Central memory CD8-positive, alpha-beta T cell (primary cell): ENCODE data around the gene HMCN2.

ENCODE experiments used
- ATAC-seq: fragments of 150-1000 bp; cut with Tn5 transposase; replicated peaks from 2 replicates; pipeline ENCODE4 v1.10.0; 2022; ENCODE audit warnings: mild to moderate bottlenecking, moderate FRiP score, moderate number of reproducible peaks; ENCODE audit not compliant: poor library complexity, severe bottlenecking; ENCODE audit errors: extremely low read depth
- DNase-seq, 2 donors: peaks; one replicate each; pipeline ENCODE4 v3.0.0; 2021; ENCODE audit warnings: low spot score in 2 of 2
- H3K27ac Mint-ChIP-seq: one replicate; pipeline ENCODE4 v1.8.0; 2022; ENCODE audit warnings: low read depth, mild to moderate bottlenecking, moderate library complexity, mixed read lengths
- H3K27me3 Mint-ChIP-seq: one replicate; pipeline ENCODE4 v1.8.0; 2022; ENCODE audit warnings: mixed read lengths
- H3K36me3 Mint-ChIP-seq: one replicate; pipeline ENCODE4 v1.8.0; 2022; ENCODE audit warnings: mild to moderate bottlenecking, moderate library complexity, mixed read lengths; ENCODE audit not compliant: insufficient read depth
- H3K4me1 Mint-ChIP-seq: one replicate; pipeline ENCODE4 v1.8.0; 2022; ENCODE audit warnings: mixed read lengths
- H3K4me3 Mint-ChIP-seq: one replicate; pipeline ENCODE4 v1.8.0; 2022; ENCODE audit warnings: mild to moderate bottlenecking, moderate library complexity, mixed read lengths
- H3K9me3 Mint-ChIP-seq: one replicate; pipeline ENCODE4 v1.8.0; 2022; ENCODE audit warnings: mixed read lengths

HMCN2 gene

GRCh38 chr9:130345897-130346385 lies 80.4 kb downstream of the HMCN2 start:
- no peaks in the 10 kb centered on the region for H3K4me1 Mint-ChIP-seq
- no peaks in the 10 kb centered on the region for H3K36me3 Mint-ChIP-seq
- no peaks in the 10 kb centered on the region for H3K9me3 Mint-ChIP-seq
- ATAC-seq (no peak), DNase-seq (no peak)
- no peak overlapping the region for H3K27ac Mint-ChIP-seq
- H3K4me3 Mint-ChIP-seq: no peak overlapping the region
- no peaks in the 10 kb centered on the region for H3K27me3 Mint-ChIP-seq

- DNase-seq (no peak), ATAC-seq (no peak)
- Mint-ChIP-seq H3K4me3 (no peak overlapping the region), H3K9me3 (no peaks in the 10 kb centered on the region), H3K4me1 (no peaks in the 10 kb centered on the region), H3K27me3 (no peaks in the 10 kb centered on the region), H3K27ac (no peak overlapping the region), H3K36me3 (no peaks in the 10 kb centered on the region)
These were observed 80.9 kb downstream of the HMCN2 start for GRCh38 chr9:130346431-130346830.

- H3K36me3 Mint-ChIP-seq: no peaks in the 10 kb centered on the region
- ATAC-seq (no peak), DNase-seq (no peak)
- H3K4me3 Mint-ChIP-seq: no peak overlapping the region
- H3K27me3 Mint-ChIP-seq: no peaks in the 10 kb centered on the region
- H3K9me3 Mint-ChIP-seq: no peaks in the 10 kb centered on the region
- H3K4me1 Mint-ChIP-seq: no peaks in the 10 kb centered on the region
- H3K27ac Mint-ChIP-seq: no peak overlapping the region
These were observed 81.5 kb downstream of the HMCN2 start for GRCh38 chr9:130347036-130347435.

GRCh38 chr9:130347931-130348330 lies 82.4 kb downstream of the HMCN2 start:
- Mint-ChIP-seq H3K27ac (no peak overlapping the region), H3K36me3 (no peaks in the 10 kb centered on the region), H3K27me3 (no peaks in the 10 kb centered on the region), H3K4me1 (no peaks in the 10 kb centered on the region), H3K4me3 (no peak overlapping the region), H3K9me3 (no peaks in the 10 kb centered on the region)
- DNase-seq (no peak), ATAC-seq (no peak)

GRCh38 chr9:130348341-130348740 lies 82.8 kb downstream of the HMCN2 start:
- DNase-seq (no peak), ATAC-seq (no peak)
- Mint-ChIP-seq H3K27me3 (no peaks in the 10 kb centered on the region), H3K27ac (no peak overlapping the region), H3K4me3 (no peak overlapping the region), H3K36me3 (no peaks in the 10 kb centered on the region), H3K9me3 (no peaks in the 10 kb centered on the region), H3K4me1 (no peaks in the 10 kb centered on the region)

- H3K4me1 Mint-ChIP-seq: no peaks in the 10 kb centered on the region
- H3K27ac Mint-ChIP-seq: no peak overlapping the region
- H3K4me3 Mint-ChIP-seq: no peak overlapping the region
- no peaks in the 10 kb centered on the region for H3K36me3 Mint-ChIP-seq
- H3K9me3 Mint-ChIP-seq: no peaks in the 10 kb centered on the region
- no peaks in the 10 kb centered on the region for H3K27me3 Mint-ChIP-seq
- DNase-seq: no peak
- no peak for ATAC-seq
These were observed 83.3 kb downstream of the HMCN2 start for GRCh38 chr9:130348881-130349280.

- Mint-ChIP-seq H3K9me3 (no peaks in the 10 kb centered on the region), H3K27ac (no peak overlapping the region), H3K27me3 (no peaks in the 10 kb centered on the region), H3K4me3 (no peak overlapping the region), H3K4me1 (no peaks in the 10 kb centered on the region), H3K36me3 (no peaks in the 10 kb centered on the region)
- DNase-seq (no peak), ATAC-seq (no peak)
These were observed 83.8 kb downstream of the HMCN2 start for GRCh38 chr9:130349398-130349797.

GRCh38 chr9:130351343-130351742 lies 85.8 kb downstream of the HMCN2 start:
- Mint-ChIP-seq H3K27me3 (no peaks in the 10 kb centered on the region), H3K4me3 (no peak overlapping the region), H3K27ac (no peak overlapping the region), H3K4me1 (no peaks in the 10 kb centered on the region), H3K9me3 (no peaks in the 10 kb centered on the region), H3K36me3 (no peaks in the 10 kb centered on the region)
- ATAC-seq: no peak
- DNase-seq: no peak

GRCh38 chr9:130352081-130352480 lies 86.5 kb downstream of the HMCN2 start:
- no peaks in the 10 kb centered on the region for H3K4me1 Mint-ChIP-seq
- H3K36me3 Mint-ChIP-seq: no peaks in the 10 kb centered on the region
- ATAC-seq (no peak), DNase-seq (no peak)
- no peak overlapping the region for H3K4me3 Mint-ChIP-seq
- H3K27me3 Mint-ChIP-seq: no peaks in the 10 kb centered on the region
- no peaks in the 10 kb centered on the region for H3K9me3 Mint-ChIP-seq
- no peak overlapping the region for H3K27ac Mint-ChIP-seq

GRCh38 chr9:130352586-130353285 lies 87.2 kb downstream of the HMCN2 start:
- no peak overlapping the region for H3K4me3 Mint-ChIP-seq

GRCh38 chr9:130354378-130354777 lies 88.8 kb downstream of the HMCN2 start:
- H3K36me3 Mint-ChIP-seq: peaks cover 2% of the 10 kb centered on the region
- no peaks in the 10 kb centered on the region for H3K4me1 Mint-ChIP-seq
- ATAC-seq: no peak
- no peak overlapping the region for H3K4me3 Mint-ChIP-seq
- DNase-seq: no peak
- no peak overlapping the region for H3K27ac Mint-ChIP-seq
- no peaks in the 10 kb centered on the region for H3K9me3 Mint-ChIP-seq
- no peaks in the 10 kb centered on the region for H3K27me3 Mint-ChIP-seq

More at GRCh38 chr9:130352586-130353285, 87.2 kb downstream of the HMCN2 start:
- no peaks in the 10 kb centered on the region for H3K9me3 Mint-ChIP-seq
- H3K27ac Mint-ChIP-seq: no peak overlapping the region
- DNase-seq (no peak), ATAC-seq (no peak)
- no peaks in the 10 kb centered on the region for H3K4me1 Mint-ChIP-seq
- no peaks in the 10 kb centered on the region for H3K27me3 Mint-ChIP-seq
- H3K36me3 Mint-ChIP-seq: no peaks in the 10 kb centered on the region

GRCh38 chr9:130354806-130355205 lies 89.2 kb downstream of the HMCN2 start:
- Mint-ChIP-seq H3K9me3 (no peaks in the 10 kb centered on the region), H3K27me3 (no peaks in the 10 kb centered on the region), H3K27ac (no peak overlapping the region), H3K4me3 (no peak overlapping the region), H3K36me3 (peaks cover 2% of the 10 kb centered on the region), H3K4me1 (no peaks in the 10 kb centered on the region)
- DNase-seq (no peak), ATAC-seq (no peak)

- H3K4me1 Mint-ChIP-seq: no peaks in the 10 kb centered on the region
- DNase-seq (no peak), ATAC-seq (no peak)
- no peaks in the 10 kb centered on the region for H3K9me3 Mint-ChIP-seq
- no peaks in the 10 kb centered on the region for H3K27me3 Mint-ChIP-seq
- H3K27ac Mint-ChIP-seq: no peak overlapping the region
- no peak overlapping the region for H3K4me3 Mint-ChIP-seq
- H3K36me3 Mint-ChIP-seq: peaks cover 2% of the 10 kb centered on the region
These were observed 90.5 kb downstream of the HMCN2 start for GRCh38 chr9:130356033-130356432.
